ENCODE results near the gene KSR2.

The KSR2 gene

GRCh38 chr12:117980616-117981015 lies 11.8 kb upstream of the KSR2 start:
- Histone ChIP-seq H3K36me3 (ENCODE audit: control insufficient read depth in 2 of 2, insufficient read depth in 1 of 2, low read length in 2 of 2) (no peaks in the 10 kb centered on the region), H3K4me1 (ENCODE audit: control insufficient read depth, insufficient read depth, low read length) (no peaks in the 10 kb centered on the region), H3K4me3 (ENCODE audit: low read depth, low read length) (no peak overlapping the region), H3K27ac (ENCODE audit: extremely low read depth, low read depth, low read length) (no peak overlapping the region), H3K9me3 (ENCODE audit: control insufficient read depth, insufficient read depth, low read depth, low read length) (no peaks in the 10 kb centered on the region)
- TF ChIP-seq ZNF146 (tag by site-specific recombination; IDR thresholded peaks at IDR 0.05) (peak; percentile 82; the same call in 1 of the 2 replicates), MZF1 (tag by site-specific recombination; IDR thresholded peaks at IDR 0.05; ENCODE audit: borderline replicate concordance) (no peak), ZBTB26 (tag by site-specific recombination; optimal IDR thresholded peaks at IDR 0.05) (no peak), ZFP3 (tag by site-specific recombination; IDR thresholded peaks at IDR 0.05; ENCODE audit: low read depth) (no peak)
- ChIA-PET CTCF (no interaction called here), POLR2A (no interaction called here)

- ChIA-PET POLR2A (no interaction called here), CTCF (no interaction called here)
- H3K36me3 ChIP-seq (ENCODE audit: control insufficient read depth in 2 of 2, insufficient read depth in 1 of 2, low read length in 2 of 2) = no peaks in the 10 kb centered on the region
- no peak overlapping the region for H3K4me3 ChIP-seq (ENCODE audit: low read depth, low read length)
- H3K9me3 ChIP-seq (ENCODE audit: control insufficient read depth, insufficient read depth, low read depth, low read length) = no peaks in the 10 kb centered on the region
- H3K27ac ChIP-seq (ENCODE audit: extremely low read depth, low read depth, low read length) = no peak overlapping the region
- no peaks in the 10 kb centered on the region for H3K4me1 ChIP-seq (ENCODE audit: control insufficient read depth, insufficient read depth, low read length)
- TF ChIP-seq ZNF146 (tag by site-specific recombination; IDR thresholded peaks at IDR 0.05) = peak; percentile 90
- TF ChIP-seq ZBTB1 (tag by site-specific recombination; IDR thresholded peaks at IDR 0.05) = no peak
Observed at GRCh38 chr12:117977373-117977772, 8.6 kb upstream of the KSR2 start.

GRCh38 chr12:117975006-117975405 lies 6.2 kb upstream of the KSR2 start:
- H3K36me3 ChIP-seq (ENCODE audit: control insufficient read depth in 2 of 2, insufficient read depth in 1 of 2, low read length in 2 of 2) = no peaks in the 10 kb centered on the region
- CTCF ChIA-PET = no interaction called here
- no peak overlapping the region for H3K4me3 ChIP-seq (ENCODE audit: low read depth, low read length)
- no peaks in the 10 kb centered on the region for H3K9me3 ChIP-seq (ENCODE audit: control insufficient read depth, insufficient read depth, low read depth, low read length)
- TF ChIP-seq ZNF184 (tag by site-specific recombination; IDR thresholded peaks at IDR 0.05) (no peak), ZNF747 (tag by site-specific recombination; IDR thresholded peaks at IDR 0.05) (no peak), ATF2 (tag by site-specific recombination; IDR thresholded peaks at IDR 0.05; ENCODE audit: low read depth) (no peak), ZBTB10 (tag by site-specific recombination; IDR thresholded peaks at IDR 0.05) (no peak), ZXDB (tag by site-specific recombination; IDR thresholded peaks at IDR 0.05) (no peak), ZNF664 (tag by site-specific recombination; IDR thresholded peaks at IDR 0.05) (no peak), ZSCAN18 (tag by site-specific recombination; IDR thresholded peaks at IDR 0.05) (no peak), ZNF621 (tag by site-specific recombination; IDR thresholded peaks at IDR 0.05) (no peak), ZNF777 (tag by site-specific recombination; IDR thresholded peaks at IDR 0.05; ENCODE audit: borderline replicate concordance) (no peak)
- no peaks in the 10 kb centered on the region for H3K4me1 ChIP-seq (ENCODE audit: control insufficient read depth, insufficient read depth, low read length)
- no peak overlapping the region for H3K27ac ChIP-seq (ENCODE audit: extremely low read depth, low read depth, low read length)
- POLR2A ChIA-PET = no interaction called here

Measured in HEK293 (cell line).